ENCODE results near the gene CAB39. TPM values are rescaled to one million over a fixed set of nuclear protein-coding genes. Genes with fewer than 3 reads are reported as not detected.

CAB39 gene
- total and polyA plus RNA-seq, 11 donors: 28.6 to 99.2 (median 84.2) TPM

DNA sequence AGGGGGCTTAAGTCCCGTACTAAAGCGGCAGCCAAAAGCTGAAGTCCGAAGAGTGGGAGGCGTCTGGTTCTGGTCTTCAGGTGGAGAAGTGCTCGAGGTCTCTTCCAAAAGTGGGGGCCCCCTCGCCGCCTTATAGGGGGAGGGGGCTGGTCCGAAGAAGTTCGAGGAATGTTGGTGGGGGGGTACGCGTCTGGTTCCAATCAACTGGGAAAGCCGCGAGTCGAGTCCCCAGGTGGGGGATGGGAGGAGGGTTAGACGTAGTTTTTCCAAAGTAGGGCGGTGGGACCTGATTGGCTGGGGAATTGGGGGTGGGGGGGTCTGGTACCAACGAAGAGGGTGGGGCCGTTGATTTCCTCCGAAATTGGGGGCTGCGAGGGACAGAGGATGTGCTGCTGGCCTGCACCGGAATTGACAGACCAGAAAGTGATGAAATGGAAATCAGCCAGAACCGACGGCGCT lies 152.7 kb downstream of the CAB39 start:
- ATAC-seq (no peak), DNase-seq (no peak)
- 2 to 5% (median 2%) methylated on average over 23 to 24 of the region's 24 CpGs for WGBS, 4 donors
- intact Hi-C loops (cut with DNase I): loop anchor here in 1 of 10 donors (5.0 kb wide), 1 partner anchor 47 kb away; no protein-coding TSS in a partner anchor
- H3K4me1 ChIP-seq: peaks cover 0 to 51% (median 17%) of the 10 kb centered on the region in 12 donors
- peaks cover 0 to 33% (median 16%) of the 10 kb centered on the region in 9 donors for H3K27me3 ChIP-seq
- TF ChIP-seq POLR2A (IDR thresholded peaks at IDR 0.05): no peak
- TF ChIP-seq, protein P1, sequence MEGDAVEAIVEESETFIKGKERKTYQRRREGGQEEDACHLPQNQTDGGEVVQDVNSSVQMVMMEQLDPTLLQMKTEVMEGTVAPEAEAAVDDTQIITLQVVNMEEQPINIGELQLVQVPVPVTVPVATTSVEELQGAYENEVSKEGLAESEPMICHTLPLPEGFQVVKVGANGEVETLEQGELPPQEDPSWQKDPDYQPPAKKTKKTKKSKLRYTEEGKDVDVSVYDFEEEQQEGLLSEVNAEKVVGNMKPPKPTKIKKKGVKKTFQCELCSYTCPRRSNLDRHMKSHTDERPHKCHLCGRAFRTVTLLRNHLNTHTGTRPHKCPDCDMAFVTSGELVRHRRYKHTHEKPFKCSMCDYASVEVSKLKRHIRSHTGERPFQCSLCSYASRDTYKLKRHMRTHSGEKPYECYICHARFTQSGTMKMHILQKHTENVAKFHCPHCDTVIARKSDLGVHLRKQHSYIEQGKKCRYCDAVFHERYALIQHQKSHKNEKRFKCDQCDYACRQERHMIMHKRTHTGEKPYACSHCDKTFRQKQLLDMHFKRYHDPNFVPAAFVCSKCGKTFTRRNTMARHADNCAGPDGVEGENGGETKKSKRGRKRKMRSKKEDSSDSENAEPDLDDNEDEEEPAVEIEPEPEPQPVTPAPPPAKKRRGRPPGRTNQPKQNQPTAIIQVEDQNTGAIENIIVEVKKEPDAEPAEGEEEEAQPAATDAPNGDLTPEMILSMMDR (IDR thresholded peaks at IDR 0.05): no peak
- H3K36me3 ChIP-seq: no peaks in the 10 kb centered on the region
- H3K27ac ChIP-seq: peak overlapping the region in 5 of 12 donors; percentile 43 to 73 (median 58)
- H3K9me3 ChIP-seq: no peaks in the 10 kb centered on the region
- H3K4me3 ChIP-seq: peak overlapping the region; percentile 48 to 93 (median 76)

DNA sequence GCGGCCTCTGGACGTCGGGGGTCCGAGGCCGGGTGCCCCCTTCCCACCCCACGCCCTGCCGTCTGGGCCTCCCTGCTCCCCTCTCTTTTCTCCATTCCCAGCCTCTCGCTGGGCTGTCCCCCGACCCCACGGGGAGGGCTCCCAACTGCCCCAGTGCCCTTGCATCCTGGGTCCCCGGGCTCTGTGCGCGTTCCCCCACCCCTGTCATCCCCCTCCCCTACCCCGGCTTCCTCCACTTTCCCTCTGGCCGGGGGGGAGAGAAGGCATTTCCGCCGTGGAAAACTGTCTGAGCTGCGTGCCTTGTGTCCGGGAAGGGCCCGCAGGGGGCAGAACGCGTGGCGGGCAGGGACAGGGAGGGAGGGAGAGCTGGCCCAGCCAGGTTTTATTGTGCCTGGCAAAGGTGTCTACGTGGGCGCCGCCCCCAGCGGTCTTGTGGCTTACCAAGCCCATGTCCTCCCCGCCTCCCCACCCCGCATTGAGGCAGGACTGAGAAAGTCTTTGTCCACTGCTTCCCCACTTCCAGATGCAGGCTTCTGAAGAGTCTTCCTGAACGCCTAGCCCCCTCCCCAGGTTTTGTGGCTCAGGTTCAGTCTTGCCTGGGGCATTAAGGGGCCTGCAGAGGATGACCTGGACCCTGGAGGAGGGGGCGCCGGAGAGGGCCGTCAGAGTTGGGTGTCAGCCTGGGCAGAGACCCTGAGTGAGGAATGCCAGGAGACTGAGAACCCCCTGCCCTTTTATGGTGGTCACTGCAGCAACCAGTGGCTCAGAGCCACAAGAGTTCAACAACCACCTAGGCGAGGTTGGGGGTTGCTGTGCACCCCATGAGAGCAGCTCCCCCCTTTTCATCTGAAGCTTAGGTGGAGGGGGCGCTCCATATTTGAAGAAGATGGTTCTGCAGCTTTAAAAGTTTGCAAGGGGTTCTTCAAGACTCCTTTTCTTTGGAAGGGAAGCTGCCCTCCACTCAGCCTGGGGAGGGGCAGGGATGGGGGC lies 153.4 kb downstream of the CAB39 start:
- no peaks in the 10 kb centered on the region for H3K36me3 ChIP-seq
- H3K27me3 ChIP-seq: peaks cover 0 to 30% (median 16%) of the 10 kb centered on the region in 9 donors
- WGBS, 4 donors: 25 to 35% (median 29%) methylated on average over 19 to 35 of the region's 35 CpGs
- H3K4me3 ChIP-seq: peak overlapping the region in 11 of 12 donors; percentile 48 to 93 (median 76)
- TF ChIP-seq POLR2A (IDR thresholded peaks at IDR 0.05): no peak
- TF ChIP-seq, protein P1 (IDR thresholded peaks at IDR 0.05): peak in 3 of 12 donors; percentile 4 to 27 (median 12)
- intact Hi-C loops (cut with DNase I): loop anchor here in 1 of 10 donors (5.0 kb wide), 1 partner anchor 46 kb away; no protein-coding TSS in a partner anchor
- H3K27ac ChIP-seq: peak overlapping the region in 2 of 12 donors; percentile 24 to 73
- ATAC-seq (peak in 2 of 4 donors; percentile 5 to 8), DNase-seq (peak in 1 of 5 donors; percentile 34)
- H3K4me1 ChIP-seq: peaks cover 0 to 57% (median 18%) of the 10 kb centered on the region in 12 donors
- no peaks in the 10 kb centered on the region for H3K9me3 ChIP-seq

DNA sequence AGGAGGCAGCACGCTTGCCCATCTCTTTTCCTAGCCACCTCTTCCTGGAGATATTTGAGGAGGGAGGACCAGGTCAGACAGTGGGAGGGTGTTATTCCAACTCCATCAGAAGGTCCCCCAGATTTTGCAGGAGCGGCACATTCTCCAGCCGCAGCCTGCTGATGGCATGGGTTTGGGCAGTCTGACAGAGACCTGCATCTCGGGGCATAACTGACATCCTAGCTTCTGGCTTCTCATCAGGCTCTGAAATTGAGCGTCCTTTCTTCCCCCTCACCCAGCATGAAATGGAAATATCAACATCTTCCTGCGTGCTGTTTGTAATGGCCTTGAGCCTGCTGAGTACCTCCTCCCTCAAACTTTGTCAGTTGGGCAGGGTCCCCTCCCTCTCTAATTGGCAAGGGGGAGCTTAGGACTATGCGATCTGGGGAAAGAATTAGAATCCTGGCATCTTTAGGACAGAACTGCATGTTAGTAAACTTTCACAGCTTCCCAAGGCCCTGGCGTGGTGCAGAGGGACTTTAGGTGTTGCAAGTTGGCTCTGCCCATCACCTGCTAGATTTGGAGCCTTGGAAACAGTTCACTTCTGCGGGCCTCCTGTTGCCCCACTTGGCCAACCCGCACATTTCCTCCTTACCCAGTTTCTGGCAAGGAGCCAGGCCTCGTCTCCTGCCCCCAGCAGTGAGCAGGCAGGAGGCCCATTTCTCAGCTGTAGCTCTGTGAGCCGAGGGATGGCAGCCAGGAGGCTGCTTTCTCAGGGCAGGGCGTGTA lies 154.3 kb downstream of the CAB39 start:
- H3K4me3 ChIP-seq: peak overlapping the region in 1 of 12 donors; percentile 73
- H3K4me1 ChIP-seq: peaks cover 0 to 65% (median 22%) of the 10 kb centered on the region in 12 donors
- DNase-seq: no peak

More for the DNA sequence above, 154.3 kb downstream of the CAB39 start:
- ATAC-seq: no peak
- intact Hi-C loops (cut with DNase I): loop anchor here in 1 of 10 donors (5.0 kb wide), 1 partner anchor 45 kb away; no protein-coding TSS in a partner anchor
- peak overlapping the region in 1 of 12 donors; percentile 73 for H3K27ac ChIP-seq
- H3K9me3 ChIP-seq: no peaks in the 10 kb centered on the region
- peaks cover 0 to 25% (median 16%) of the 10 kb centered on the region in 9 donors for H3K27me3 ChIP-seq
- TF ChIP-seq, protein P1 (IDR thresholded peaks at IDR 0.05): no peak
- no peak for TF ChIP-seq POLR2A (IDR thresholded peaks at IDR 0.05)
- H3K36me3 ChIP-seq: no peaks in the 10 kb centered on the region
- WGBS, 4 donors: 51 to 67% (median 52%) methylated on average over 12 to 13 of the region's 13 CpGs
